Thoracic aorta (tissue), 2 donors: ENCODE data around the gene HADHB. TPM values are rescaled to one million over a fixed set of nuclear protein-coding genes. Genes with fewer than 3 reads are reported as not detected.
"Not testable (repeated sequence)": the region's sequence is repeated elsewhere in the genome, so short reads cannot be mapped to it uniquely, and the experiment has no call there.

Experiments used
- ATAC-seq: fragments of 150-250 bp; one replicate; pipeline ENCODE4 v1.8.0; 2017; ENCODE audit warnings: low read depth; ENCODE audit not compliant: insufficient number of reproducible peaks, low FRiP score
- DNase-seq: peaks from one replicate; pipeline ENCODE4 v3.0.0-alpha.2; 2020; ENCODE audit warnings: low spot score
- H3K27ac ChIP-seq, 2 donors: fragments of 200-600 bp; sonication (generic); 1 replicate in 1 of 2; 2 replicates in 1 of 2; pipeline ENCODE4 v1.5.1; 2016; ENCODE audit warnings: mild to moderate bottlenecking in 2 of 2, moderate library complexity in 2 of 2
- H3K27me3 ChIP-seq: fragments of 200-600 bp; sonication (generic); replicated peaks from 2 replicates; pipeline ENCODE4 v1.6.0; 2016; ENCODE audit warnings: mild to moderate bottlenecking; ENCODE audit not compliant: insufficient read depth
- H3K36me3 ChIP-seq: fragments of 200-600 bp; sonication (generic); one replicate; pipeline ENCODE4 v1.5.1; 2016
- H3K4me1 ChIP-seq, 2 donors: fragments of 200-600 bp; sonication (generic); 1 replicate in 1 of 2; 2 replicates in 1 of 2; pipeline versions ENCODE4 v1.5.1 to v1.6.0; 2016; ENCODE audit warnings: low read depth in 2 of 2, mild to moderate bottlenecking in 1 of 2; ENCODE audit not compliant: control insufficient read depth in 1 of 2
- H3K4me3 ChIP-seq: fragments of 200-600 bp; sonication (generic); 2 replicates; pipeline ENCODE4 v1.5.1; 2016; ENCODE audit warnings: mild to moderate bottlenecking
- H3K9me3 ChIP-seq: fragments of 200-600 bp; sonication (generic); 2 replicates; pipeline ENCODE4 v1.5.1; 2016
- CTCF ChIP-seq: fragments of 200-600 bp; sonication (generic); IDR thresholded peaks from one replicate; pipeline ENCODE4 v1.5.1; 2019; ENCODE audit warnings: antibody characterized with exemption
- total RNA-seq, 2 donors: library from RNA; depleted of rRNA; stranded (reverse); fragments of >200 nt; gene quantifications; one replicate each; pipeline versions ENCODE4 v1.1.0 to v1.2.3, GENCODE V29; 2016

The HADHB gene
- total RNA-seq, 2 donors from 2014 or later = 50.2 to 56.4 TPM

GRCh38 chr2:26330604-26331003, 85.9 kb downstream of the HADHB start:
- ATAC-seq (no peak), DNase-seq (no peak)
- TF ChIP-seq CTCF = no peak
- no peak overlapping the region for H3K4me3 ChIP-seq
- H3K9me3 ChIP-seq = no peaks in the 10 kb centered on the region
- no peaks in the 10 kb centered on the region for H3K36me3 ChIP-seq
- no peak overlapping the region for H3K27ac ChIP-seq
- H3K4me1 ChIP-seq = no peaks in the 10 kb centered on the region
- H3K27me3 ChIP-seq = no peaks in the 10 kb centered on the region

GRCh38 chr2:26331321-26331720, 86.6 kb downstream of the HADHB start:
- ATAC-seq, H3K36me3 ChIP-seq, H3K27me3 ChIP-seq, H3K4me1 ChIP-seq, H3K27ac ChIP-seq, DNase-seq, H3K4me3 ChIP-seq, H3K9me3 ChIP-seq: not testable (repeated sequence)

GRCh38 chr2:26333293-26333692, 88.6 kb downstream of the HADHB start:
- no peaks in the 10 kb centered on the region for H3K27me3 ChIP-seq

GRCh38 chr2:26335231-26335630, 90.5 kb downstream of the HADHB start:
- Histone ChIP-seq H3K27me3 (no peaks in the 10 kb centered on the region), H3K36me3 (no peaks in the 10 kb centered on the region), H3K27ac (no peak overlapping the region), H3K9me3 (no peaks in the 10 kb centered on the region), H3K4me3 (no peak overlapping the region), H3K4me1 (no peaks in the 10 kb centered on the region)
- no peak for TF ChIP-seq CTCF
- ATAC-seq (no peak), DNase-seq (no peak)

More at GRCh38 chr2:26333293-26333692, 88.6 kb downstream of the HADHB start:
- H3K27ac ChIP-seq = no peak overlapping the region
- H3K9me3 ChIP-seq = no peaks in the 10 kb centered on the region
- DNase-seq (no peak), ATAC-seq (no peak)
- no peaks in the 10 kb centered on the region for H3K36me3 ChIP-seq
- no peak overlapping the region for H3K4me3 ChIP-seq
- no peak for TF ChIP-seq CTCF
- no peaks in the 10 kb centered on the region for H3K4me1 ChIP-seq

DNA sequence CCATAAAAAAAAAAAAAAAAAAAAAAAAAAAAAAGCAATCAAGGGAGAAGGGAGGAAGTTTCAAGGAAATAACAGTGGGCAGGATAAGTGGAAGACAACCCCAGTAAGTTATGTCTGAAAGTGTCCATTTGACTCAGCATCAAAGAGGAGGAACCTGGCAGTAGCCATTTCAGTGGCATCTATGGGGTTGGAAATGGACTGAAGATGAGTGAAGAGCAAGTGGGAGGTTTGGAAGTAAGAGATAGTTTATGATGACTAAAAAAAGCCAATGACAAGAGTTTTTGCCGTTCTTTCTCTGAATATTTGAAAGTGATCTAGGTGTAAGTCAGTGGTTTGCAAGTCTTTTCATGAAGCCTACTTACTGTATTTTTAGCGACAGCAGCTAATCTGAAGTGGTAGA, 92.0 kb downstream of the HADHB start:
- H3K4me1 ChIP-seq = no peaks in the 10 kb centered on the region
- H3K27me3 ChIP-seq = no peaks in the 10 kb centered on the region
- no peak overlapping the region for H3K27ac ChIP-seq
- no peaks in the 10 kb centered on the region for H3K9me3 ChIP-seq
- ATAC-seq (no peak), DNase-seq (no peak)
- no peak for TF ChIP-seq CTCF
- no peaks in the 10 kb centered on the region for H3K36me3 ChIP-seq
- H3K4me3 ChIP-seq = no peak overlapping the region

- H3K27me3 ChIP-seq = no peaks in the 10 kb centered on the region
- H3K4me3 ChIP-seq = no peak overlapping the region
- no peaks in the 10 kb centered on the region for H3K36me3 ChIP-seq
- DNase-seq = no peak
- H3K27ac ChIP-seq = no peak overlapping the region
- H3K9me3 ChIP-seq = no peaks in the 10 kb centered on the region
- no peak for TF ChIP-seq CTCF
- no peak for ATAC-seq
- no peaks in the 10 kb centered on the region for H3K4me1 ChIP-seq
These were observed 92.6 kb downstream of the HADHB start for GRCh38 chr2:26337298-26337697.
